CD14-positive monocyte (primary cell): Measurements from ENCODE around the gene MRTFB. TPM values are rescaled to one million over a fixed set of nuclear protein-coding genes. Genes with fewer than 3 reads are reported as not detected.

ENCODE experiments used
- DNase-seq, 3 donors: peaks; one replicate each; pipeline ENCODE4 v3.0.0-alpha.2; 2011 to 2022
- H2AFZ ChIP-seq: 2 replicates; pipeline ENCODE4 v1.6.0; 2012; ENCODE audit warnings: mild to moderate bottlenecking, low read depth, low read length, inconsistent platforms; ENCODE audit not compliant: insufficient read depth, poor library complexity, severe bottlenecking
- H3K27ac ChIP-seq, 2 donors: 1 replicate in 1 of 2; 2 replicates in 1 of 2; pipeline ENCODE4 v1.5.1; 2012 to 2013; ENCODE audit warnings: low read length in 2 of 2, control low read depth in 1 of 2, inconsistent platforms in 1 of 2, low read depth in 1 of 2, mild to moderate bottlenecking in 1 of 2
- H3K27me3 ChIP-seq, 2 donors: one replicate each; pipeline versions ENCODE4 v1.6.0 to v1.6.1; 2011 to 2013; ENCODE audit warnings: low read length in 2 of 2; ENCODE audit not compliant: control insufficient read depth in 2 of 2, insufficient read depth in 2 of 2
- H3K36me3 ChIP-seq, 2 donors: replicated peaks in 1 of 2; 1 replicate in 1 of 2; 2 replicates in 1 of 2; pipeline versions ENCODE4 v1.5.1 to v1.6.1; 2012 to 2013; ENCODE audit warnings: low read length in 2 of 2, control low read depth in 1 of 2, inconsistent platforms in 1 of 2, mild to moderate bottlenecking in 1 of 2; ENCODE audit not compliant: insufficient read depth in 2 of 2, control insufficient read depth in 1 of 2
- H3K4me1 ChIP-seq, 2 donors: 1 replicate in 1 of 2; 2 replicates in 1 of 2; pipeline versions ENCODE4 v1.5.1 to v1.6.1; 2012 to 2013; ENCODE audit warnings: low read length in 2 of 2, control low read depth in 1 of 2, inconsistent platforms in 1 of 2, mild to moderate bottlenecking in 1 of 2, moderate library complexity in 1 of 2; ENCODE audit not compliant: insufficient read depth in 2 of 2, control insufficient read depth in 1 of 2
- H3K4me2 ChIP-seq: replicated peaks from 2 replicates; pipeline ENCODE3; 2012; ENCODE audit warnings: low read length, moderate library complexity, mild to moderate bottlenecking; ENCODE audit not compliant: poor library complexity, severe bottlenecking; ENCODE audit errors: extremely low read depth
- H3K4me3 ChIP-seq, 3 experiments: fragments of 200-600 bp in 1 of 3; sonication (generic) in 1 of 3; replicated peaks in 1 of 3; 1 replicate in 2 of 3; 2 replicates in 1 of 3; pipeline ENCODE4 v1.5.1; 2011 to 2013; ENCODE audit warnings: low read length in 3 of 3, mild to moderate bottlenecking in 3 of 3, control low read depth in 2 of 3, low read depth in 2 of 3, inconsistent platforms in 1 of 3, moderate library complexity in 1 of 3
- H3K79me2 ChIP-seq: 2 replicates; pipeline ENCODE4 v1.6.0; 2012; ENCODE audit warnings: mild to moderate bottlenecking, control low read depth, inconsistent platforms, low read length, moderate library complexity; ENCODE audit not compliant: insufficient read depth
- H3K9ac ChIP-seq: 2 replicates; pipeline ENCODE4 v1.6.0; 2017; ENCODE audit warnings: low read length, mild to moderate bottlenecking; ENCODE audit not compliant: insufficient read depth, poor library complexity, severe bottlenecking
- H3K9me3 ChIP-seq, 2 donors: replicated peaks in 1 of 2; 1 replicate in 1 of 2; 2 replicates in 1 of 2; pipeline versions ENCODE4 v1.5.1 to v1.6.1; 2012 to 2013; ENCODE audit warnings: low read length in 2 of 2, control low read depth in 1 of 2; ENCODE audit not compliant: control insufficient read depth in 1 of 2, insufficient read depth in 1 of 2
- H4K20me1 ChIP-seq: 2 replicates; pipeline ENCODE4 v1.6.0; 2012; ENCODE audit warnings: mild to moderate bottlenecking, low read length, control low read depth, moderate library complexity; ENCODE audit not compliant: insufficient read depth
- H3K27ac Mint-ChIP-seq, 7 donors: one replicate each; pipeline ENCODE4 v1.8.0; 2020; ENCODE audit warnings: mild to moderate bottlenecking in 7 of 7, mixed read lengths in 7 of 7, moderate library complexity in 6 of 7, inconsistent platforms in 2 of 7
- H3K27me3 Mint-ChIP-seq, 3 donors: one replicate each; pipeline ENCODE4 v1.8.0; 2021 to 2022; ENCODE audit warnings: low read depth in 3 of 3, mild to moderate bottlenecking in 3 of 3, mixed read lengths in 3 of 3, moderate library complexity in 3 of 3, inconsistent platforms in 1 of 3
- H3K36me3 Mint-ChIP-seq, 2 donors: one replicate each; pipeline ENCODE4 v1.8.0; 2020; ENCODE audit warnings: mixed read lengths in 2 of 2, inconsistent platforms in 1 of 2, mild to moderate bottlenecking in 1 of 2
- H3K4me1 Mint-ChIP-seq: one replicate; pipeline ENCODE4 v1.8.0; 2020; ENCODE audit warnings: mild to moderate bottlenecking, mixed read lengths
- H3K4me3 Mint-ChIP-seq, 2 donors: one replicate each; pipeline ENCODE4 v1.8.0; 2020; ENCODE audit warnings: mild to moderate bottlenecking in 2 of 2, mixed read lengths in 2 of 2, moderate library complexity in 1 of 2
- H3K9me3 Mint-ChIP-seq, 7 donors: one replicate each; pipeline ENCODE4 v1.8.0; 2020 to 2022; ENCODE audit warnings: mixed read lengths in 7 of 7, mild to moderate bottlenecking in 6 of 7, moderate library complexity in 6 of 7, inconsistent platforms in 2 of 7
- CTCF ChIP-seq: fragments of 200-600 bp; IDR thresholded peaks from one replicate; pipeline ENCODE4 v1.8.0; 2022; ENCODE audit warnings: antibody characterized with exemption, mild to moderate bottlenecking
- WGBS: methylation state at CpG from one replicate; pipeline ENCODE4 v1.1.5; 2013; ENCODE audit warnings: missing lambda C conversion rate; ENCODE audit not compliant: insufficient coverage; 5-methylcytosine and 5-hydroxymethylcytosine counted together
- intact Hi-C, 2 donors: fragments of 100-400 bp; cut with micrococcal nuclease; formaldehyde crosslinking; loops; one replicate each; pipeline versions ENCODE4 v1.15.0 to v1.15.1; 2023
- polyA plus RNA-seq, 3 donors: library from polyadenylated mRNA; depleted of rRNA in 1 of 3; unstranded in 2 of 3; stranded (reverse) in 1 of 3; fragments of 300-500 nt in 2 of 3; fragments of >200 nt in 1 of 3; fragmentation: Illumina TruSeq in 2 of 3; gene quantifications; 1 replicate in 2 of 3; 2 replicates in 1 of 3; pipeline ENCODE4 v1.2.3, GENCODE V29; 2012 to 2021

MRTFB gene
- polyA plus RNA-seq, 3 donors: 0.69 to 1.4 (median 0.87) TPM

- intact Hi-C loops: no loop called here
- peaks cover 2 to 9% (median 3%) of the 10 kb centered on the region in 7 donors for H3K9me3 Mint-ChIP-seq
- no peak overlapping the region for H3K27ac Mint-ChIP-seq
These were observed 60.9 kb downstream of the MRTFB start for GRCh38 chr16:14131774-14132695.

GRCh38 chr16:14132696-14133048 lies 61.6 kb downstream of the MRTFB start:
- Histone ChIP-seq H3K36me3 (no peaks in the 10 kb centered on the region), H3K4me1 (no peaks in the 10 kb centered on the region), H4K20me1 (no peaks in the 10 kb centered on the region), H3K9me3 (no peaks in the 10 kb centered on the region), H2AFZ (no peak overlapping the region), H3K4me2 (no peak overlapping the region), H3K9ac (no peak overlapping the region), H3K79me2 (no peaks in the 10 kb centered on the region), H3K27me3 (no peaks in the 10 kb centered on the region), H3K27ac (no peak overlapping the region), H3K4me3 (no peak overlapping the region)
- no peak for DNase-seq
- Mint-ChIP-seq H3K4me3 (no peak overlapping the region), H3K36me3 (no peaks in the 10 kb centered on the region), H3K27ac (no peak overlapping the region), H3K4me1 (no peaks in the 10 kb centered on the region), H3K9me3 (peaks cover 2 to 9% (median 3%) of the 10 kb centered on the region in 7 donors), H3K27me3 (no peaks in the 10 kb centered on the region)
- TF ChIP-seq CTCF: no peak
- WGBS: no CpG with 5 or more reads among the region's 4 CpGs
- intact Hi-C loops: no loop called here

More at GRCh38 chr16:14131774-14132695, 60.9 kb downstream of the MRTFB start:
- H3K79me2 ChIP-seq: no peaks in the 10 kb centered on the region
- H3K4me3 ChIP-seq: no peak overlapping the region
- no peak for DNase-seq
- H3K9ac ChIP-seq: no peak overlapping the region
- no peaks in the 10 kb centered on the region for H4K20me1 ChIP-seq
- Mint-ChIP-seq H3K4me3 (no peak overlapping the region), H3K36me3 (no peaks in the 10 kb centered on the region), H3K4me1 (no peaks in the 10 kb centered on the region), H3K27me3 (no peaks in the 10 kb centered on the region)
- H3K27me3 ChIP-seq: no peaks in the 10 kb centered on the region
- no peak for TF ChIP-seq CTCF
- H2AFZ ChIP-seq: no peak overlapping the region
- WGBS: no CpG with 5 or more reads among the region's 4 CpGs
- H3K27ac ChIP-seq: no peak overlapping the region
- no peaks in the 10 kb centered on the region for H3K4me1 ChIP-seq
- H3K36me3 ChIP-seq: no peaks in the 10 kb centered on the region
- H3K4me2 ChIP-seq: no peak overlapping the region
- no peaks in the 10 kb centered on the region for H3K9me3 ChIP-seq
